T47D (cell line): ENCODE measurements around the gene ERCC6L2.

ENCODE experiments used
- DNase-seq, 2 experiments: peaks; one replicate each; pipeline versions ENCODE4 v3.0.0 to v3.0.0-alpha.2; 2011 to 2012; ENCODE audit warnings: low read depth in 1 of 2, low spot score in 1 of 2
- JUND ChIP-seq: IDR thresholded peaks from 2 replicates; pipeline ENCODE4 v1.6.1; 2012; ENCODE audit warnings: low read depth
- in situ Hi-C: cut with HindIII; loops from 2 replicates; pipeline ENCODE4 v1.10.0; 2016; ENCODE audit warnings: low sequenced_read_pairs, low pct_unique_long_range_greater_than_20kb

ERCC6L2 gene

DNA sequence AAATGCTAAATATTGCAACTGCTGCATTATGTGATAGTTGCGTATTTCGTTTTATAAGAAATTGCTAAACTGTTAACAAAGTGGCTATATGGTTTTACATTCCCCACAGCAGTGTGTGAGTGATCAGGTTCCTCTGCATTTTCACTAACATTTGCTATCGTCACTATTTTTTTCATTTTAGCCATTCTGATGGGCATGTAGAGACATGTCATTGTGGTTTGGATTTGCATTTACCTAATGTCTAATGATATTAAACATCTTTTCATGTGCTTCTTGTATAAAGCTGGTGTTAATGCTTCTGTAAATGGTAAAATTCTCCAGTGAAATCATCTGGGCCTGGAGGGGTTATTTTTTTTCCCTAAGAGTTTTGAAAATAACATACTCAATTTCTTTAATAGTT lies 61.6 kb downstream of the ERCC6L2 start:
- in situ Hi-C loops = no loop called here
- TF ChIP-seq JUND = no peak
- DNase-seq = no peak

DNA sequence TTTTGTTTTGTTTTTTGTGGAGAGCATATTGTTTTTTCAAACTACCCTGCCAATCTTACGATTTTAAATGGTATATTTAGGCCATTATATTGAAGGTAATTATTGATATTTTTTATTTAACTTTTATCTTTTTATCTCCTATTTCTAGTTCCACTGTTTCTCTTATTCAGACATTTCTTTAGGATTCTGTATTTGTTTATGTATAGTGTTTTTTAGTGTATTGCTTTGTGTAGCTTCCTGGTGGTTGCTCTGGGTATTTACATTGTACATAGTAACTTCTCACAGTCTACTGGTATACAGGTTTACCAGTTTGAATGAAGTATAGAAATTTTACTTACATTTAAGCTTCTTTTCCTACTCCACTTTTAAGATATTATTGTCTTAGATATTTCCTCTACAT lies 63.2 kb downstream of the ERCC6L2 start:
- in situ Hi-C loops = no loop called here
- DNase-seq = no peak
- TF ChIP-seq JUND = no peak

DNA sequence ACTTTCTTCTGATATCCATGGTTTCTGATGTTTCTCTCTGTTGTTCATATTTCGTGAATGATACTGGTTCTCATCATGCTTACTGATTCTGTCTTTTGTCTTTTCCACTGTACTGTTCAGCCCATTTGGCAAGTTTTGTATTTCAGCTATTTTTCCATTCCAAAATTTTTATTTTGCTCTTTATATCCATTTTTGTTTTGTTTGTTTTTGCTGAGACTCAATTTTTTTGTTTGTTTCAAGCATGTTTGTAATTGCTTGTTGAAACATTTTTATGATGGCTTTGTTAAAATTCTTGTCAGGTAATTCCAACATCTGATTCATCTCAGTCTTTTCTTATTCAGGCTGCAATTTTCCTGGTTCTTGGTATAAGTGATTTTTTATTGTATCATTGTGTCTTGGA lies 64.0 kb downstream of the ERCC6L2 start:
- in situ Hi-C loops = no loop called here
- DNase-seq = no peak
- TF ChIP-seq JUND = no peak

- no peak for TF ChIP-seq JUND
- in situ Hi-C loops = no loop called here
- no peak for DNase-seq
These were observed 64.8 kb downstream of the ERCC6L2 start for GRCh38 chr9:95940265-95940664.

- in situ Hi-C loops = no loop called here
- no peak for DNase-seq
- TF ChIP-seq JUND = no peak
These were observed 66.5 kb downstream of the ERCC6L2 start for GRCh38 chr9:95942016-95942415.

DNA sequence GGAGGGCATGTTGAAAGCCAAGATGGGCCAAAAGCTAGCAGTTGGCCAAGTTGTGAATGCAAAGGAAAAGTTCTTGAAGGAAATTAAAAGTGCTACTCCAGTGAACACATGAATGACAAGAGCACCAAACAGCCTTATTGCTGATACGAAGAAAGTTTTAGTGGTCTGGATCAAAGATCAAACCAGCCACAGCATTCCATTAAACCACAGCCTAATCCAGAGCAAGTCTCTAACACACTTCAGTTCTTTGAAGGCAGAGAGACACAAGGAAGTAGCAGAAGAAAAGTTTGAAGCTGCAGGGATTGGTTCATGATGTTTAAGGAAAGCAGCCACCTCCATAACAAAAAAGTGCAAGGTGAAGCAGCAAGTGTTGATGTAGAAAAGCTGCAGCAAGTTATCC lies 71.6 kb downstream of the ERCC6L2 start:
- in situ Hi-C loops = no loop called here
- no peak for DNase-seq
- TF ChIP-seq JUND = no peak

GRCh38 chr9:95952471-95952870 lies 77.0 kb downstream of the ERCC6L2 start:
- DNase-seq = no peak
- in situ Hi-C loops = no loop called here
- no peak for TF ChIP-seq JUND

GRCh38 chr9:95953986-95954385 lies 78.5 kb downstream of the ERCC6L2 start:
- no peak for DNase-seq
- in situ Hi-C loops = no loop called here
- no peak for TF ChIP-seq JUND

- no peak for DNase-seq
- TF ChIP-seq JUND = no peak
- in situ Hi-C loops = no loop called here
These were observed 79.4 kb downstream of the ERCC6L2 start for GRCh38 chr9:95954940-95955339.

DNA sequence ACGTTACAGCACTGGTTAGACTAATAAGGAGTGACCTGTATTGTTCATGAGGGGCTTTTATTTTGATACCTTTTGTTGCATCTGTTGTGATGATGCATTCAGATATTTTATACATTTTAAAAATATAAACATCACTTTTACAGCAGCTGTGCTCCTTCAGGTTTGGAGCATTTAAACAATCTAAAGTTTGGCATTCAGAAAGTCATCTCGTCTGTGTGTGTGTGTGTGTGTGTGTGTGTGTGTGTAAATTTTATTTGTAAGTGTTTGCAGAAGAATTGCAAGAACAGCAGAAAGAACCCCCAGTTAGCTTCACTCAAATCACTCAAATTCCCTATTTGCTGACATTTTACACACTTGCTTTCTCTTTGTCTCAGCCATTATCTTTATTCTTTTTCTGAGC lies 87.4 kb downstream of the ERCC6L2 start:
- TF ChIP-seq JUND = no peak
- in situ Hi-C loops = no loop called here
- DNase-seq = no peak

DNA sequence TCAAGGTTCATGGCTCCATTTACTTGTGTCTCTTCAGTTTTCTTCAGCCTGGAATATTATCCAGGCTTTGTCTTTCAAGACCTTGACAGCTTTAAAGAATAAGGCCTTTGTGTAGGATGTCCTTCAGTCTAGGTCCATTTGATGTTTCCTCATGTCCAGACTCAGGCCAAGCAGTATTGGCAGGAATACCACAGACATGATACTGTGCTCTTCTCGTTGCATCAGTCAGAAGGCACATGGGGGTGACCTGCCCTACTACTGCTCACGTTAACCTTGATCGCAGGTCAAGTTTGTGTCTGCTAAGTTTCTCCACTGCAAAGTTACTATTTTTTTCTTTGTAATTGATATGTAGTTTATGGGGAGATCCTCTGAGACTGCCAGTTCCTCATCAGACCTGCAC lies 88.2 kb downstream of the ERCC6L2 start:
- in situ Hi-C loops = no loop called here
- TF ChIP-seq JUND = no peak
- no peak for DNase-seq

- no peak for DNase-seq
- in situ Hi-C loops = no loop called here
- TF ChIP-seq JUND = no peak
These were observed 90.8 kb downstream of the ERCC6L2 start for GRCh38 chr9:95966306-95966705.

DNA sequence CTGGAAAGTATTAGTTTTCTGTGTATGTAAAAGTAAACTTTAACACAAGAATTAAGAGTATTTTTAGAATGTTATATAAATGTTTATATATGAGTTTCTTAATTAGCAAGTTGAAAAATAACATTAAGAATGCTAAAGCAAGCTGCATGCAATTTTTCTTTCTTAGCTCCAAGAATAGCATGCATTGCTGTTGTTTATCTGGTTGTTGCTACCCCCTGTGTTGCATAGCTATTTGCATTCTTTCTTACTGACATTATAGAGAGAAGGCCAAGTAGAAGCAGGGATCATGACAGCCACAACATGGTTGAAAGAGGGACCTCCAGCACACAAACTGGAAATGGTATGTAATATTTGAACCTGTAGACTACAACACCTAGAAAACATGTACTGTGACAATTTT lies 94.8 kb downstream of the ERCC6L2 start:
- no peak for DNase-seq
- TF ChIP-seq JUND = no peak
- in situ Hi-C loops = no loop called here

GRCh38 chr9:95971815-95972214 lies 96.3 kb downstream of the ERCC6L2 start:
- DNase-seq = no peak
- in situ Hi-C loops = no loop called here

GRCh38 chr9:95974389-95974788 lies 98.9 kb downstream of the ERCC6L2 start:
- in situ Hi-C loops = no loop called here
- no peak for TF ChIP-seq JUND
- no peak for DNase-seq

More at GRCh38 chr9:95971815-95972214, 96.3 kb downstream of the ERCC6L2 start:
- TF ChIP-seq JUND = no peak
